Stimulated activated CD8-positive, alpha-beta memory T cell treated with anti-CD3 and anti-CD28 coated beads, Interleukin-15, amount 100 ng/mL, for 24 hours (primary cell): ENCODE data around the gene RAB28.

Source experiments
- DNase-seq: peaks from one replicate; pipeline ENCODE4 v3.0.0-alpha.2; 2020; ENCODE audit warnings: low read depth

The RAB28 gene

DNA sequence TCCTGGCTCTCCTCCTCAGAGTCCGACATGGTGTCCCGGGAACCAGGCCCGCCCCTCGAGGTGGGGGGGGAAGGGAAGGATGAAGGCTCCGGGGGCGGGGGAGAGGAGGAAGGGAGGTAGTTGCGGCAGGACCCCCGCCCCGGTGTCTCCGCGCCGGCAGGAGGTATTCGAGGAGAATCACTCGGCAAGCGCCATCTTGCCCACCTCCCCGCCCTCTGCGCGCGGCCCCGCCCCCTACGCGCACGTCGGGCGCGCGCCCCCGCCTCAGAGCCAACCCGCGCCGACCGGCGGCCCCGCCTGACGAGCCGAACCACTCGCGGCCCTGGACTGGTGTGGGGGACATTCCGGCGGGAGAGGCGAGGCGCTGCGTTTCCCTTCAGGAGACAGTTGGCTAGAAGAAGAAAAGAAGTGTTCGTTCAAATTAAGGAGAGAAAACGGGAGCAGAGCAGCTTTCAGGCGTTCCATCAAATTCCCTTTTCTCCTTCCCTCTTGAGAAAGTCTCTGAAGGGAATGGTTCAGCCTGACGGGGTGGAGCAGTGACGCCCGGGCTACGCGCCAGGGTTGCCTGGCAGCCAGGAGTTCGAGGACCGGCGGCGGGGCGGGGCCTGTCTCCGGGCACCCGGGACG, at the start of gene RAB28:
Gene RAB28, minus strand, starts transcription at position 219 of the 627 bp plus-strand sequence.
- DNase-seq = peak; percentile 82

DNA sequence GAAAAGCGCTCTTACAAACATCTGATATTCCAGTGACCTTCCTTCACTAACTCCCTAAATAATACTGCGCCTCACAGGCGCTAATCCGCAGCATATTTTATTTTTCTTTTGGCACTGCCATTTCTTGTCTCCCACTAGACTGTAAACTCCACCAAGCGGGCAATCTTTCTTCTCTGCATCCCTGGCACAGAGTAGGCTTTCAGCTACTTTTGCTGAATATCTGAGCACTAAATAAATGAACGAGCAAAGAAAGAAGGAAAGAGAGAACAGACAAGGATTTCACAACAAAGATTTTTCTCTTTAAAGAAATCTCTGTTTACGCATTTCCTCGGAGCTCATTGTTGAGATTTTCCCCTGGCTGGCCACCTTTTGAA, 47.5 kb upstream of the RAB28 start:
- DNase-seq = no peak

DNA sequence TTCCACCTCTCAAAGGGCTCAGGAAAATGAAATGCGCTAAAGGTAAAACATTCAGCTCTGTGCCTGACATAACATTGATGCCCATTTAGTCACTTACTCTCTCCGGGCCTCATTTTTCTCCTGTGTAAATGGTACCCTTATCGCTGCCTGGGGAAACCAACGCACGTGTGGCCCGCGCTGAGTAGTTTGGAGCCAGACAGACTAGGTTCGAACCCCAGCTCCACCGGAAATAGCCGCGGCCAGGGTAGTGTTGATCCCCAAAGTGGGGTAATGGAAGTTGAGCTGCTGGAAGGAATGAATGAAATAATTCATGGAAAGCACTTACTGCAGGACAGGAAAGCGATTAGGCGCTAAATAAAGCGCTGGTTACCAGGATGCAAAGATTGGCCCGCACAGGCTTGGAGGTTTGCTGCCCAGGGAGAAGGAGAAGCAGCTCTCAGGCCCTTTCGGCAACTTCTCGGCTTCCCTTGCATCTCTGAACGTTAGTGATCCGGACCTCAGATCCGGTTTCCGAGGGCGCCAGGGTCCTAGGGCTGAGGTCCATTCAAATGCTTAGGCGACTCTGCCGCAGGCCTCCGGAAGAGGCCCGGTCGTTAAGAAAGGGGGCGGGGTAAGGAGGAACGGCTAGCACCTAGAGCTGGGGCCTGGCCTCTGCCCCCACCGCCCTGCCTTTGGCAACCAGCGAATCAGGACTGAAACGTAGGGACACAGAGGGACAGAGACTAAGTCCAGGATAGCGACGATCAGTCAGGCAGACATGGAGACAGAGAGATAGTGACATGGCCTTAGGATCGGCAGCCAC, 46.9 kb upstream of the RAB28 start:
- no peak for DNase-seq

DNA sequence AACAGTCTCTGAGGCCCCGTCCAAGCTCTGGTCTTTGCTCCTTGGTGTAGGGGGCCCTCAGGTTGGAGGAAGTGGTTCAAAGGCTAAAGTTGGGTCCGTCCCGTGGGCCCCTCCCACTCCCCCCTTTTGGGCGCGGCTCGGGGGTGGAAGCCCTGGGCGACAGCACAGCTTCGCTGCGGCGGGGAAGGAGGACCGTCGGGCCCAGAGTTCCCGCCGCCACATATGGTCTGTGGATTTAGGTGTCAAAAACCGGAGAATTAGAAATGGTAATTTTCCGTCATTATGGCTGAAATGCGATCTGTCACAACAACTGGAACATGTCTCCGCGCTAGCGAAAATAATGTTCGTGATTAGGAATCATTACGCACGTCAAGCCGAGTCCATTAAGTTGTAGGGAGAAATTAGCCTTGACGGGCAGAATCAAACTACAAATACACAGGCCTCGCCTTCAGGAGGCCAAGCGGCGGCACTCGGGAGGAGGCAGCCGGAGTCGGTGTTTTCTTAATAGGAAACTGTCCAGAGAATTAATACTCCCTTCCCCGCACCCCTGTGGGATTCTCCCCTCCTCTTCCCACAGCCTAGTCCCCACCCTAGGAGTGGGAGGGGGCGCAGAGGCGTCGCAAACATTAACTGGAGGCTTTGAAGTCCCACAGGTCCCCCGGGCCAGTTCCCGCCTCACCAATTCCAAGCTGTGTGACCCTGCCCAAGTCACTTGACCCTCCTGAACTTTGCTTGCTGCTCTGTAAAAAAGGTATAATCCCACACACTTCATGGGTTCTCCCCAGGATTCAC, 45.2 kb upstream of the RAB28 start:
- DNase-seq = no peak

DNA sequence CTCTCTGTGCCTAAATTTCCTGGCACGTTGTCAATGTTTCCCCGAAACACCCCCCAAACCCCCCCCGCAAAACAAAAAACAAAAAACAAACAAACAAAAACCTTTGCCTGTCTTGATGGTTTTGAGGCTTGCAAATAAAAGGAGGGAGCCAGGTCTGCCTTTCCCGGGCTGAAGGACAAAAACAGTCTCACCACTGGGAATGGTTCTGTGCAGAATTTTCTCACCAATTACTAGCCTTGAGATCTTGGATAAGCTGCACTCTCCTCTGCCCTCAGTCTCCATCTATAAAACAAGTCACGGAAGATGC, 44.6 kb upstream of the RAB28 start:
- DNase-seq = no peak

DNA sequence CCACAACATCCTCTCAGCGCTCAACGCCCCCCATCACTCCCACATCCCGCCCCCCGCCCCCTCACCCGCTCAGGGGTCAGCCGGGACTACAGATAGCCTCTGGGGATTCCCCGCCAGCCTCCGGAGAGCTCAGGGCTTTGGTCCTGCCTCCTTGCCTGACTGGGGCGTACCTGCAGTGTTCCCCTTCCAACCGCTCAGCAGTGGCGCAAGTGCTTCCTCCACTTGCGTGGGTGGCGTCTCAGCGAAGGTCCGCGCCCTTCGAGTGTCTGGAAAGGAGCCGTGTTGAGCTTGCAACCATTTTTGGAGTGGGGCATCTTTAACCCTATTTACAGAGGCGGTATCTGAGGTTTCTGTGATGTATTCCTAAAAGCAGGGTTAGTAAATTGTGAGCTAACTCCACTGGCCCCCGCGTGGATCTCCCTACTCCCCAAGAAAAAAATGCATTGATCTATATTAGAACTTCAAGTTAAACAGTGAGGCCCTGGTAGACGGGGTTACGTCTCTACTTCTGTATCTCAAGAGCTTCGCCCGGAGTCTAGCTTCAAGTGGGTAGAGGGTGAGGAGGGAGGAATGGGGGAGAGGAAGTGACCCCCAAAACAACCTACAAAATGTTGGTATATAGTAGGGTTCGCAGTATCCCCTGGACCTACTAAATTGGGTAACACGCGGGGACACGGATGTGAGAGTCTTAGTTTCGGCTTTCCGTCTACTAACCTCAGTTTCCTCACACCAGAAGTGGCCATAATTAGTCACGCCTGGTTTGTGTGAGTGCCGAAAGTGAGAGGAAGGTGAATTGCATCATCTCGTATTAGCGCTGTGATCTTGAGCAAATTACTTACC, 44.1 kb upstream of the RAB28 start:
- no peak for DNase-seq

DNA sequence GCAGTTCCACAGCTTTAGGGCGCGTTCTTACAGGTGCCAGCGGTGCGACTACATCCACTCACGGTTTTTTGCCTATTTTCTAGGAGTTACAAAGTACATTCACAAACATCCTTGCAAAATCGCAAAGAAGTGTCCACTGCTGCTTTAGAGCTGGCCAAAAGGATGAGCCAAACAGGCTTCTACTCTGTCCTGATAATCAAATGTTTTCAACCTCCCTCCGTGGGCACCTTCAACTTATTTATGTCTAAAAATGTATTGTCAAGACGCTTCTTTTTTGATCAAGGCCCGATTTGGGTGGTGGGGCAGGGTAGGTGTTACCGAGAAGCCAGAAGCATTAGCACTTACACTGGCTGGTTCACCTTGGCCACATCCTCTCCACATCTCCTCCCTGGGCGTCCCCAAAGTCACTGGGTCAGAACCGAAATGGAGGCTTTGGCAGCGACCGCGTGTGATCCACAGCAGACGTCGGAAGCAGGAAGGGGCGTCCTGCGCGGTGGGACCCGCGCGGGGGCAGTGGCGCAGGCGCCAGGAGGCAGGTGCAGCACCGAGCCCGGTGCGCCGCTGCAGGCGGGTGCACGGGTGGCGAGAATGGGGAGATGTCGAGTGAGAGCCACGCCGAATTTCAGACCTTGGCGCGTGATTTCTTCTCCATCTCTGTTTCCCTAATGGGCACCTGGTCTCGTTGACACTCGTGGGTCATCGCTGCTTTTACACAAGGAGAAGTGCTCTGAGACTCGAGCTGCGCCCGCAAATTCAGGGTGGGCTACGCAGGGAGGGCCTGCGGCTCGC, 43.2 kb upstream of the RAB28 start:
- no peak for DNase-seq

DNA sequence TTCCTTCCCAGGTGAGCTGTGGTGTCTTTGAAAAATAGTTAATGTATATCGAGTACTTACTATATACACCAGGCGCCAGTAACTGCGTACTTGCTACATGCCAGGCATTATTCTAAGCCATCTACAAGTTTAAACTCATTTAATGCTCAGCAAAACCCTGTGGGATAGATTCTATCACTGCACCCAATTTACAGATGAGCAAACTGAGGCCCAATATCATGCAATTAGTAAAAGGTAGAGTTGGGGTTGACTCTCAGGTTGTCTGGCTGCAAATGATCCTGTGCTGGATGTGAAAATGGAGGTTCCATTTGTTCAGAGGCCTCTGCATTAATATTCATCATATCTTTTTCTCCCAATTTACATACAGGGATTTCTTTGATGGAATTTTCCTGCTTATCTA, 42.5 kb upstream of the RAB28 start:
- no peak for DNase-seq

DNA sequence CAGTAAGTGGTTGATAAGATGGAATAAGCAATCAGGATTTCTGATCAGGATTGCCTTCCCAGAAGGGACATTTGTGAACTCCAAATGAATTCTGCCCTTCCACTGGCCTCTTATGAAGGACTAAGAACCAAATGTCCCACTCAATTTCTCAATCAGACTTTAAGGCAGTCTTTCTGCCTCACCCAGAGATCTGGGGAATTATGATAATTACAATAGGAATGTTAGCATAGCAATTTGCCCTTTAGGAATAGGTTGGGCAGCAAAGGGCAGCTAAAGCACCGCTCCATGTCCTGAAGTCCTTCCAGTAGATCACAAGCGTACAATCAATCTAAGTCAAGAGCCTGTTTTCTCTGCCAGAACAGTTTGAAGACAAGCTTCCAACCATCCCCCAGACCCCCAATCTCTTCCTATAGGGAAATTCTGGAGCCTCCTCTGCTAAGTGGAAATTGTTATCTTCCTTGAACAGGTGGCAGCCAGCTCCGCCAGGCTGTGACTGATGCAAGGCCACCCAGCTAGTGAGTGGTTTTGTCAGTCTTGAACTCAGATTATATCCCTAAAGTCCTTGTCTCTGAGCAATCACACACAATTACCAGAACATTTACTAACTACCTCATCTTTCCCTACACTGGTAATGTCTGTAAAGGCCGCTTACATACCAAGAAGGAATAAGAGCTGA, 41.6 kb upstream of the RAB28 start:
- DNase-seq = no peak

DNA sequence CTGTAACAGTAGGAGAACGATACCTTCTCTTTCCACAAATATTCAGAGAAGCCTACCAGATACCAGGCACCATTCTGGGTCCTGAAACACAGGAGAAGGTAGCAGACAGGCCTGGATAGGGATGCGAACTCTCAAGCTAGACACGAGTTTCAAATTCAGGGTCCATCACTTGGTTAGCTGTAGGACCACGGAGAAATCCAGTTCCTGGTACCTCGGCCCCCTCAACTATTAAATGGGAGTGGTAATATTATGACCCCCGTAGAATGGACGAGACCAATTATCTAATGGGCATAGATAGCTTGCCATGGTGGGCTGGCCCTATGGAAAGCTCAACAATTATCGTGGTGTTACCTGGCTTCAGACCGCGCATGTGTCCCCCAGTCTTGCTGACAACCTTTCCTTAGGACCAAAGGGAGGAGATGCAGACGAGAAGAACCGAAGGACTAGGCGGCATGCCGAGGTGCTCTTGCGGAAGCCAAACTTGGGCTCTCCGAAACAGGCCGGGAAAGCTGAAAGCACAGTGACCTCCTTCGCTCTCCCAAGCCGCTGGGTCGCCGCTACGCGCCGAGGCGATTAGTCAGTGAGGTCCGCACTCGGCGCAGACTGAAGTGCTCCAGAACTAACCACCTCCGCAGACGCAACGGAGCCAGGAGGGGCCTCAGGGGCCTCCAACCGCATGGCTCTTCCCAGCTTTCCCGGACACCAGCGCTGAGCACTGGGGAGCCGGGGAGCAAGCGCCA, 40.5 kb upstream of the RAB28 start:
- DNase-seq = no peak

DNA sequence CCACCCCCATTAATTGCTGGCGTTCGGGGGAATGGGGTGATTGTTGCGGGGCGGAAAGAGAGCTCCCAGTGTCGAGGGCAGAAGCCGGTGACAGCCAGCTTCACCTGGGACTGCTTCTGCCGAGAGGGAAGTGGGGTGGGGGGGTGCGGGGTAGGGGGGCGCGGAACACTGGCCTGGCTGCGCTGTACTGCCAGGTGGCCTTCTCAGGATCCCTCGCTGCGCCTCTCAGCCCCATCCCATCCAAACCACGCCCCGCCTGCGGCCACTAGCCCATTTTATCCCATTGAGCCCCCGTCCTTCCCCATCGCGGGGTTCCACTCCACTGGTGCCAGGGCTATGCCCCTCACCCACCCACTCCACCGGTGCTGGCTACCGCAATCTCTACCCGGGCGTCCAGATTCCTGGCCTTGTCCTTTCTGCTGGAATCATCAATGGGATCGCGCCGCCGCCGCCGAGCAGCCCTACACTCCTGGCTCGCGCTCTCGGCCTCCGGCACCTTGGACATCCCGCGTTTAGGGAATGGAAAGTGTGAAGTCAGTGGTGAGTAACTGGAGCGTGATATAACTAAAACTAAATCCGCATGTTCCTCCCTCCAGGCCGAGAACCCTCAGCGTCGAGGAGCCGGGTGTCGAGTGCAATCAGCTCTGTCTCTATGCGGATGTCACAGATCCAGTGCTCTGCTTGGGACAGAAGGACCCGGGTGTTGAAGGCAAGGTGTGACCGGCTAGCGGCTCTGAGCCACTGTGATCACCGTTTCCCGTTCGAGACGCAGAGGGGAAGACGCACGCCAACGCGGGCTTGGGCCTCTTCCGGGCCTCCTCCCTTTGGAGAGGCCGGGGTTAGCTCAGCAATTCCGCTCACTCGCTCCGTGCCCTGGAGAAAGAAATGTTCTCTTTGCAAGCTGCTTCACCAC, 39.7 kb upstream of the RAB28 start:
- DNase-seq = no peak

DNA sequence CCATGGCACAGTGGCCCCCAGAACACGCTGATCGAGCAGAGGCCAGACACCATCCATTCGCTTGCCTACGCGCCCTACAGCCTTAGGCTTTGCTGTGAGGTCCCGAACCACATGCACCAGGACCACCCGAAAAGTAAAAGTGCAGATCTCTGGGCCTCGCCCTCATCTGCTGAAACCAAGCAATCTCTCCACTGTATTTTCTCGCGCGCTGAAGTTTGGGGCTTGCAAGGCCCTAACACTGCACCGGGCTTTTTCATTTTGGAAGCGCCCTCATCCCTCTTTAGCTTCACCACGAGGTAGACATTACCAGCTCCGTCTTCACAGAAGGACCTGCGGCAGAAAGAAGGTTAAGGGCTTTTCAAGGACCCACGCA, 39.0 kb upstream of the RAB28 start:
- DNase-seq = no peak

DNA sequence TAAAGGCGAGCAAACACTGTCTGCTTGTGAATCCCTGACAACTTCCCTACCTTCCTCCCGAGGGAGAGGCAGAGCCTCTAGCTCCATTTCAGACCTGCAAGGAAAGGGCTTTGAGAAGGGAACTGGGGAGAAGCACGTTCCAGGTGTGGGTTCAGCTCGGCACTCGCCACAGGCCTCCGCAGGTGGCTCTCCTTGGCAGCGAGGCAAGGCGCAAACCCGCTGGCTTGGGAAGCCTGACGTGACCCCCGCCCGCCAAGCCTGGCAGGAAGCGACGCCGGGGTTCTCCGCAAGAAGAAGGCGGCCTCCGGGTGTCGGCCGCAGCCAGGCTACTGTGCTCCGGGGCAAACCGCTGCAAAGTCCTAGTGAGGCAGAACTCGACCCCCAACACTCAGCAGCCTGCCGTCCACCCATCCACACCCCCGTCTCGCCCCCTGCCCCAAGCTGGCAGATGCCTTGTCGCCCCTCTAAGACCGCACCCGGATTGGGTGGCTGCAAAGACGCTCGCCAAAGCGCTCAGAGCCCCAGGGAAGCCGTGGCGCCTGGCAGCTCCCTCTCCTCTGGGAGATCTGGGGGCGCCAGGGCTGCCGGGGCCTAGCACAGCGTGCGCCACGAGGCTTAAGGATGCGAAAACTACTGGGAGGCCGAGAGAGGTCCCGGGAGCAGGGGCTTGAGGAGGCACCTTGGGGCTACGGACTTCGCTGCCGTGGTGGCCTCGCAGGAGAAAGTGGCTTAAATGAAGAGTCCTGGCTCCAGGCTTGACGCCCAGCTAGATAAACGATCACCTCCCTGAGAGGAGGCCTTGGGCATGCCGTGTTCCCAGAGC, 38.4 kb upstream of the RAB28 start:
- DNase-seq = no peak

DNA sequence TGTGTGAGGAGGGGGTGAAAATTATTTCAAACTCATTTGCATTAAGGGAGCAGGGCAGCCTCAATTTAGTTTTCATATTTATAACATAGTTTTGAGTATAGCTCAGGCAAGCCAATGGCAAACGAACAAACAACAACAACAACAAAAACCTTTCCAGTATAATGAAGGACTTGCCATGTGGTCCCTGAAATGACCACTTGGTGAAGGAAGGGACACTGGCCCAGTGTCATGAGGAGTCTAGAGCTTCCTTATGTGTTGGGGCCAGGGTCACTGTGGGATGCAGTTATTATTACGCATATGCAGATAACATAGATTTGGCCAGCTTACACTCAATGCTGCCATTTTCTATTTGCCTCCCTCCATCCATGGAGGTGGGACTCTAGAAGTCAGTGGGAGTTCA, 36.9 kb upstream of the RAB28 start:
- DNase-seq = no peak

DNA sequence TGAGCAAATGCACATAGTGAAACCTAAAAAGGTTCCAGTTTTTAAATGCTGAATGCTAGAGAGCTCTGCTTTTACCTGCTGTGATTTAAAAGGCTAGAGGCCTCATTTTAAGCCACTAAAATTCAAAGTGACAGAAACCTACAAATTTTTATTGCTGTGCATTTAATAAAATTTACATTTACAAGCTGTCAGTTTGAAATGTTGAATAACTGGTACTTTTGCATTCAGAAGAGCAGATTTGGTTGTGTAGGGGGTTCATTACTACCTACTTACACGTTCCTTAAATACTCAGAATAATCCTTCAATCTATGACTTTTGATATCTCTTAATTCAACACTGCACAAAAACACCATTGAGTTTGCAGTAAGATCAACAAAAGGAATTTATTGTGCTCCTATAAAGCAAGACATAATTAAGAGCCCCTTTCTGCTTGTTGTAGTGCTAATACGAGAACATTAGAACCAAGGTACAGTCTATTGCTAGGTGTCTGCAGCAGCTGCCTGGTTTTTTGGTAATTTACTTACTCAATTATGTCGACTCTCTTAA, 32.2 kb upstream of the RAB28 start:
- no peak for DNase-seq

DNA sequence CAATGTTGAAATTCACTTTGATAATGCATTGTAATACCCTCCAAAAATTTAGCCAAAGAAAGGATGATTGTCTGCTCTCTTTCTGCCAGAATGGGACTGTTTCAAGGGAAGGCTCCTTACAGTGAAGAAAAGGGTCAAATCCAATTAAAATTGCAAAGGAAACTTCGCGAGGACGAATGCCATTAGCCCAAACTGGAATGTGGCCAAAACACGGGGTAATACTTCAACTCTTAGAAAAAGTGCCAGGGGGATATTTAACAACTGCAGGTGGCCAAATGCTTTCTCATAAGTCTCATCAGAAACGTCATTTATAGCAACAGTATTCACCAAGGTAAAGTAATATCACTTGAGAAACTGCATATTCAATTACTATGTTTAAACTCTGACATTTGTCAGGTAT, 31.1 kb upstream of the RAB28 start:
- no peak for DNase-seq

DNA sequence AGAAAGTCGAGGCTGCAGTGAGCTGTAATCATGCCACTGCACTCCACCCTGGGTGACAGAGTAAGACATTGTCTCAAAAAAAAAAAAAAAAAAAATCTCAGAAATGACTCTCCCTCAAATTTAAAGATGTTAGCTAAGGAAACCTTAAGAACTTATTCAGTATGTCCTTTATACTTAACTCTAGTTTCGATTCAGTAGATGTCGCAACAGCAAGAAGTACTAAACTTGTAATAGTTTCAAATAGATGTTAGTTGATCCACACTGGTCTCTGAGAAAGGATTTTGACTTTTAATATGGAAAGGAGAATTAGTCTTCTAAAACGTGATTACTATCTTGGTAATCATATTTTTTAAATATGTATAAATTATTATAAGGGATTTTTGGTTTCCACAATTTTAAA, 30.6 kb upstream of the RAB28 start:
- DNase-seq = no peak

DNA sequence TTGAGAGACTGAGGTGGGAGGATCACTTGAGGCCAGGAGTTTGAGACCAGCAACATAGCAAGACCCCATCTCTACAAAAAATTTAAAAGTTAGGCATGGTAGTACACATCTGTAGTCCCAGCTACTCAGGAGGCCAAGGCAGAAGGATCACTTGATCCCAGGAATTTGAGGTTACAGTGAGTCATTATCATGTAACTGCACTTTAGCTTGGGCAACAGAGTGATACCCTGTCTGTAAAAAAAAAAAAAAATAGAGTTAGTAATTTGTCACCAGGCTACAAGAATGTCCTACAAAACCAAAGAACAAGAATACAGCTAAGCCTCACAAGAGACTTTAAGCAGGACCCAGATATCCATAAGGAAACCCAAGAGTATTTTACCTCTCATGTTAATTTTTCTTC, 27.0 kb upstream of the RAB28 start:
- no peak for DNase-seq
